HG03457 (cell line): ENCODE measurements around the gene ANKRD13A.
"Not testable (repeated sequence)": the region's sequence is repeated elsewhere in the genome, so short reads cannot be mapped to it uniquely, and the experiment has no call there.

ENCODE experiments used
- ATAC-seq: cut with Tn5 transposase; IDR thresholded peaks from one replicate; pipeline ENCODE4 v1.9.1; 2021; ENCODE audit warnings: moderate number of reproducible peaks; ENCODE audit not compliant: unreplicated experiment

Gene ANKRD13A

DNA sequence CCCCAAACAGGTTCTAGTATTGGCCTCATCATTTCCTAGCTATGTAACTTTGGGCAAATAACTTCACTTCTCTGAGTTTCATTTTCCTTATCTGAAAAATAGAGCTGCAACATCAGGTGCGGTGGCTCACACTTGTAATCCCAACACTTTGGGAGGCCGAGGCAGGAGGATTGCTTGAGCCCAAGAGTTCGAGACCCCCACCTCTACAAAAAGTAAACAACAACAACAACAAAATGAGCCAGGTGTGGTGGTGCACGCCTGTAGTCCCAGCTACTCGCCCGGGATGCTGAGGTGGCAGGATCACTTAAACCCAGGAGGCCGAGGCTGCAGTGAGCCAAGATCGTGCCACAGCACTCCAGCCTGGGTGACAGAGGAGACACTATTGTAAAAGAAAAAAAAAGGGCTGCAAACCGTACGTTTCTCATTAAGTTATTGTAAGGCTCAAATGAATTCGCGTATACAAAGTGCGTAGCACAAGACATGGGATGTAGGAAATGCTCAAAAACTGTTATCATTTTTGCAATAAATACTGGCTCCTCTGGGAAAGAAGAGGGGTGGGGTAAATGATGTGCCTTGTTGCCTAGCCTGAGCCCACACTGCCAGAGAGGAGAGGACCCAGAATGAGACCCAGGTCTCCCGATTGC is 48.2 kb downstream of the ANKRD13A start:
- ATAC-seq = no peak

DNA sequence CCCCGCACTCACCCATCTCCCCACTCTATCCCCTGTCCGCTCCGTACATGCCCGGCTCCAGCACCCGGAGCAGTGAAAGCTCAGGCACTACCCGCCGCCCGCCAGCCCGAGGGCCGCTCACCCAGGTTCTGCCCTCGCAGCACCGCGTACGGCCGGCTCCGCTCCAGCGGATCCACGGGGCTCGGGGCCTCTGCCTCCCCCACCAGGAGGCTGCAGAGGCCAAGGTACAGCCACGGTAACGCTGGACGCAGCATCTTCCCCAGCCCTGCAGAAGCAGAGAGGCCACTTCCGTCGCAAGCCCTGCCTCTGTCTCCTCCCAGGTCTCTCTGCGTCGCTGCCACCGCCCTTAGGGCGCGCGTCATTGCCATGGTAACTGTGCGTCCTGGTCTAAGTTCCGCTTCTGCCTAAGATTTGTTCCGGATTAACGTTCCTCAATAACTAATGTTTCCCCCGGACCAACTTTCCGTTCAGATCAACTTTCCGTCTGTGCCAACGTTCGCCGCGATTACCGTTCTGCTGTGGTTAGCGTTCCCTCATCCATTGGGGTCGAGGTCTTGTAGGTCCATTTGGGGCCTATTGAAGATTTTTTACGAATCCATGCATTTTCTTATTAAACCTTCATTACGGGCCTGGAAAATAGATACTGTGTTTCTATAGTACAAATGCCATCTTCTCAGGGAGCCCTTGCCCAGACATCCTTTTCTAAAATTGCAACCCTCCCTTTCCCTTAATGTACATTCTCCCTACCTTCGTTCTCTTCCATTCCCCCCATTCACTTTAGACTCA is 49.2 kb downstream of the ANKRD13A start, which contains the start of gene C12orf76:
C12orf76 (minus strand) TSS at position 281 of the 786 bp plus-strand sequence; CDS start at position 254, 27 bp downstream.
- peak; percentile 95 for ATAC-seq

DNA sequence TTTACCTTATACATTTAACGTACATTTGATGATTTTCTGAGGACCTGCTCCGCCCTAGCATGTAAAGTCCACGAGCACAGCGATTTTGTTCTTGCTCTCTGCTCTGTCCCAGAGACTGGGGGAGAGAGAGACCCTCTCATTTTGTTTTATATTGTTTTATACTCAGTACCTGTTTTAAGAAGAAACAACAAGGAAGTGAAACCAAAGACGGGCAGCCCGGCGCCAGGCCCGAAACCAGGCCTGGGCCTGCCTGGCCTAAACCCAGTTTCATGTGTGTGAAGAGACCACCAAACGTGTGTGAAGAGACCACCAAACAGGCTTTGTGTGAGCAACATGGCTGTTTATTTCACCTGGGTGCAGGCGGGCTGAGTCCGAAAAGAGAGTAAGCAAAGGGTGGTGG is 49.8 kb downstream of the ANKRD13A start:
- not testable (repeated sequence) for ATAC-seq

DNA sequence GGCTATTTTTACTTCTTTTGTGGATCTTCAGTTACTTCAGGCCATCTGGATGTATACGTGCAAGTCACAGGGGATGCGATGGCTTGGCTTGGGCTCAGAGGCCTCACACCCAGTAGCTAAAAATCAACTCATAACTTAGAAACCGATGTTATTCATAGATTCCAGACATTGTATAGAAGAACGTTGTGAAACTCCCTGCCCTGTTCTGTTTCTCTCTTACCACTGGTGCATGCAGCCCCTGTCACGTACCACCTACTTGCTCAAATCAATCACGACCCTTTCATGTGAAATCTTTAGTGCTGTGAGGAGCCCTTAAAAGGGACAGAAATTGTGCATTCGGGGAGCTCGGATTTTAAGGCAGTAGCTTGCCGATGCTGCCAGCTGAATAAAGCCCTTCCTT is 50.4 kb downstream of the ANKRD13A start:
- ATAC-seq = not testable (repeated sequence)

GRCh38 chr12:110050927-110051326 is 51.7 kb downstream of the ANKRD13A start:
- no peak for ATAC-seq

DNA sequence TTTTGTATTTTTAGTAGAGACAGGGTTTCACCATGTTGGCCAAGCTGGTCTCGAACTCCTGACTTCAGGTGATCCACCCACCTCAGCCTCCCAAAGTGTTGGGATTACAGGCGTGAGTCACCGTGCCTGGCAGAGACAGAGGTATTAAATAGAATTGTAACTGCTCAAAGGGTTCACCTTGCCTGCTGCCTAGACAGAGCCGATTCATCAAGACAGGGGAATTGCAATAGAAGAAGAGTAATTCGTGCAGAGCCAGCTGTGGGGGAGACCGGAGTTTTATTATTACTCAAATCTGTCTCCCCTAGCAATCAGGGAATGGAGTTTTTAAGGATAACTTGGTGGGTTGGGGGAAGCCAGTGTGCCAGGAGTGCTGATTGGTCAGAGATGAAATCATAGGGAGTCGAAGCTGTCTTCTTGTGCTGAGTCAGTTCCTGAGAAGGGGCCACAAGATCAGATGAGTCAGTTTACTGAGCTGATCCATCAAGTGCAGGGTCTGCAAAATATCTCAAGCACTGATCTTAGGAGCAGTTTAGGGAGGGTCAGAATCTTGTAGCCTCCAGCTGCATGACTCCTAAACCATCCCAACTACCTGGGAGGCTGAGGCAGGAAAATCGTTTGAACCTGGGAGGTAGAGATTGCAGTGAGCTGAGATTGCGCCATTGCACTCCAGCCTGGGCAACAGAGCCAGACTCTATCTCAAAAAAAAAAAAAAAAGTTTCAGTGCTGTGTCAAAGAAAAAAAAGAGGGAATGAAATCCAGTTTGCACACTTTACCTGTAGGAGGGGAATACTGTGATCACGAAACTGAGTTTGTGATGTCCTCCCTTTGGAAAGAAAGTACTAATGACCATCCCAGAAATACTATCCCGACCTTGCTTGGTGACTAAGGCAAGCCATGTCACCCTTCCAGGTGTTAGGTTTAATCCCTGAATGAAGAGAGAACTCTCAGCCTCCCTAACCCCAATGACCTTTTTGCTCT is 56.4 kb downstream of the ANKRD13A start:
- ATAC-seq = not testable (repeated sequence)

GRCh38 chr12:110056643-110057042 is 57.4 kb downstream of the ANKRD13A start:
- ATAC-seq = not testable (repeated sequence)

DNA sequence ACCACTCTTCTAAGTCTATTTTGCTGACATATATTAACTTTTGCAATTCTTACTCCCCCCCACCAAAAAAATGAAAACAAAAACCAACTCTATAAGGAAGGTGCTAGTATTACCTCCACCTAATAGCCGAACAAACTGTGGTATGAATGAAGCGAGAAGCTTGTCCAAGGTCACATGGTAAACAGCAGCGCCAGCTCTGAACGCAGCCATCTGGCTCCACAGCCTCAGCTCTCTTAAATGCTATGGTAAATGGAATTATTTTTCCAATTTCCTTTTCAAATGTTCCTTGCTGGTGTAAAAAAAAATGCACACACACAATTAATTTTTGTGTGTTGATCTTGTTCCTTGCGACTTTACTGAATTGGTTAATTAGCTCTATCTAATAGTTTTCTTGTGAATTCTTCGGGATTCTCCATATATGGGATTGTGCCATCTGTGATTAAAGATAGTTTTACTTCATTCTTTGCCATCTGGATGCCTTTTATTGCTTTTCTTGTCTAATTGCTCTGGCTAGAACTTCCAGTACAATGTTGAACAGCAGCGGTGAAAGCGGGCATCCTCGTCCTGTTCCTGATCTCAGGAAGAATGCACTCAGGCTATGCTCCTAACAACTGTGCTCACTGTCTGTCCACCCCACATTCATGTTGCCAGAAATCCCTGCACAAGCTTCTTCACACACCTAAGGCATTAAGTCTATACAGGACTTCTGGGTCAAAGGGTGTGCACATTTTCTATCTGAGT is 59.8 kb downstream of the ANKRD13A start:
- ATAC-seq = no peak

- no peak for ATAC-seq
Measured at GRCh38 chr12:110059651-110060000, 60.4 kb downstream of the ANKRD13A start.

- ATAC-seq = no peak
Measured at GRCh38 chr12:110062241-110062640, 63.0 kb downstream of the ANKRD13A start.

GRCh38 chr12:110065540-110065939 is 66.3 kb downstream of the ANKRD13A start:
- ATAC-seq = no peak

DNA sequence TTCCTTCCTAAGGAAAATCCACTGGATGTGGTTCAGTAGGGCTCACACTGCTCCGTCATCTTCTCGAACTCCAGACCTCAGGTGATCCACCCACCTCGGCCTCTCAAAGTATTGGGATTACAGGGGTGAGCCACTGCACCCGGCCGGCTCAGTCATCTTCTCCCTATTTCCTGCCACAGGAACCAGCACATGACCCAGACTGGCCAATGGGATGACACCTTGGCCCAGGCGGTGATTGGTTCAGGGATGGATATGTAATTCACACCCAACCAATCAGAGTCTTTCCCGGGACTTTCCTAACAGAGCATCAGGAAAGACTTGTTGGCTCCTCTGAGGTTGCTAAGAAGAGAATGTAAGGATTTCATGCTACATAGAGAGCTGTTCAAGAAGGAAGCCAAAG is 68.3 kb downstream of the ANKRD13A start:
- ATAC-seq = no peak

DNA sequence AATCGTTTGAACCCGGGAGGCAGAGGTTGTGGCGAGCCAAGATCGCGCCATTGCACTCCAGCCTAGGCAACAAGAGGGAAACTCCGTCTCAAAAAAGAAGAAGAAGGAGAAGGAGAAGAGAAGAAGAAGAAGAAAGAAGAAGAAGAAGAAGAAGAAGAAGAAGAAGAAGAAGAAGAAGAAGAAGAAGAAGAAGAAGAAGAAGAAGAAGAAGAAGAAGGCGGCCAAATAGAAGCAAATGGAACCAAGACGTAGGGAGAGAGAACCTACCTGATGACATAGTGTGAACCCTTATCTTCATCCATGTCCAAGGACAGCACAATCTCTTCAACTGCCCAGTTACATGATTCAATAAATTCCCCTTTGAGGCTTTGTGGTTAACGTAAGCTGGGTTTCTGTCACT is 68.9 kb downstream of the ANKRD13A start:
- ATAC-seq = not testable (repeated sequence)

- no peak for ATAC-seq
Measured at GRCh38 chr12:110068654-110069053, 69.4 kb downstream of the ANKRD13A start.

DNA sequence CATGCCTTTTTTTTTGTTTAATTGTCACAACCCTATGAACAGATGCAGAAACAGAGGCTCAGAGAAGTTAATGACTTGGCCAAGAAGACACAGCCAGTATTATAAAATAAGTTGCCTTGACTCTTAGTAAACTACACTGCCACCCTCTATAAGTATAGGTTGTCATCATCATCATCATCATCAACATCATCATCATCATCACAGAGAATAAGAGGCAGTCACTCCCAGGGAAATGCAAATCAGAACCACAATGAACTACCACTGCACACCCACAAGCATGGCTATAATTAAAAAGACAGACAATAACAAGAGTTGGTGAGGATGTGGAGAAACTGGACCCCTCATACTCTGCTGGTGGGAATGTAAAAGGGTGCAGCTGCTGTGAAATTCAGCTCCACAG is 72.3 kb downstream of the ANKRD13A start:
- no peak for ATAC-seq

GRCh38 chr12:110071967-110072366 is 72.7 kb downstream of the ANKRD13A start:
- no peak for ATAC-seq

GRCh38 chr12:110072636-110073035 is 73.4 kb downstream of the ANKRD13A start:
- not testable (repeated sequence) for ATAC-seq

GRCh38 chr12:110073049-110073831 is 74.0 kb downstream of the ANKRD13A start:
- ATAC-seq = no peak

GRCh38 chr12:110074089-110074488 is 74.9 kb downstream of the ANKRD13A start:
- no peak for ATAC-seq

DNA sequence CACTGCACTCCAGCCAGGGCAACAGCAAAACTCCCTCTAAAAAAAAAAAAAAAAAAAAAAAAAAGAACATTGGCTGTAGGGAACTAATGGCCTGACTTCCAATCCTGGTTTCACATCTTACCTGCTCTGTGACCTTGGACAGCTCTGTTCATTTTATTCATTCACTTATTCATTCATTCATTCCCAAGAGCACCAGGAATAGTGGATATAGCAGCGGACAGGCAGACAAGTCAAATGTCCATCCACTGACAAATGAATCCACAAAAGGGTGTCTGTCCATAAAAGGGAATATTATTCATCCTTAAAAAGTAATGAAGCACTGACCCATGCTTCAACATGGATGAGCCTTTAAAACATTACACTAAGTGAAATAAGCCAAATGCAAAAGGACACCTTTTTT is 76.7 kb downstream of the ANKRD13A start:
- ATAC-seq = no peak
